DMS153 treated with DMSO at 0.1 percent for 48 hours (cell line): ENCODE data around the gene RAP1GAP.

Experiments used
- DNase-seq: peaks from one replicate; lab custom pipeline; 2025; ENCODE audit not compliant: unreplicated experiment; lab: John Stamatoyannopoulos, UW

Gene RAP1GAP

GRCh38 chr1:21550097-21550496 lies 119.1 kb downstream of the RAP1GAP start:
- no peak for DNase-seq

DNA sequence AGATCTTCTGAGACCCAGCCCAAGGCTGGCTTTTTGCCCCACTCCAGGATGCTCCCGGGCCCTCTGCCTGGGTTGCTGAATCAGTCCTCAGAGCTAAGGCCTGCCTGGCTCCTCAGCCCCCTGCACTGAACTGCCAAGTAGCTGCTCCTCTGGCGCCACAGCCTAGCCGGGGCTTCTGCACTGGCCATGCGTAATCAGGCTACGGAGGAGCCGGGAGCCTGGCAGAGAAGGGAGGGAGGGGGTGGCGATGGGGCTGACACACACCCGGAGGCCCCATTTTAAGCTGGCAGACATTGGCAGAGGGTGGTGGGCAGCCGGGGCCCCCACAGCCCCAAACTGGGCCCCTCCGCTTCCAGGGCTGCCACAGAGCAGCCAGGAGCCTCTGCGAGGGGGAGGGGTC lies 121.3 kb downstream of the RAP1GAP start:
- DNase-seq, result no peak
